GM12878 (cell line): ENCODE results near the gene PXMP4. TPM values are rescaled to one million over a fixed set of nuclear protein-coding genes. Genes with fewer than 3 reads are reported as not detected.

Experiments used
- ATAC-seq: fragments of 200-7000 bp; cut with Tn5 transposase; 3 replicates; pipeline ENCODE4 v1.9.1; 2020; ENCODE audit warnings: mild to moderate bottlenecking, moderate library complexity
- BruUV-seq: library from RNA; stranded (reverse); fragments of 400-500 nt; replicated peaks from 2 replicates; lab custom pipeline; 2021; lab: Mats Ljungman, UMichigan
- CTCF ChIA-PET: fragments of 300-600 bp; sonication (Branson Sonifier 250); formaldehyde crosslinking; extraction: SDS; loops from one replicate; lab custom pipeline; 2021; ENCODE audit warnings: inconsistent platforms; lab: Yijun Ruan, JAX
- POLR2A ChIA-PET: fragments of 350-600 bp; formaldehyde crosslinking; extraction: SDS; loops from one replicate; lab custom pipeline; 2021; ENCODE audit warnings: inconsistent platforms; lab: Charles Lee
- RAD21 ChIA-PET: fragments of 300-600 bp; sonication (Branson Sonifier 250); formaldehyde crosslinking; loops from one replicate; lab custom pipeline; 2023; ENCODE audit warnings: antibody characterized with exemption; ENCODE audit not compliant: unreplicated experiment; lab: Charles Lee
- SMC1A ChIA-PET: fragments of 300-600 bp; sonication (Branson Sonifier 250); formaldehyde crosslinking; loops from one replicate; lab custom pipeline; 2023; ENCODE audit not compliant: unreplicated experiment, uncharacterized antibody; lab: Charles Lee
- DNase-seq: peaks from one replicate; pipeline ENCODE4 v3.0.0-alpha.2; 2011; ENCODE audit warnings: low read depth, low spot score
- FAIRE-seq: peaks from 3 replicates; lab custom pipeline; 2011; peaks lifted over from hg19 to GRCh38; lab: Jason Lieb, UNC
- H2AFZ ChIP-seq: 2 replicates; pipeline ENCODE4 v1.6.0; 2011; ENCODE audit warnings: low read depth, low read length, control low read depth; ENCODE audit not compliant: control insufficient read depth
- H3K27ac ChIP-seq: 2 replicates; pipeline ENCODE4 v1.5.1; 2011; ENCODE audit warnings: control low read depth; ENCODE audit not compliant: control insufficient read depth, insufficient read depth
- H3K27me3 ChIP-seq, 2 experiments: replicated peaks in 1 of 2; 2 replicates each; pipeline versions ENCODE4 v1.6.0 to v1.6.1; 2011; ENCODE audit warnings: low read length in 1 of 2; ENCODE audit not compliant: control insufficient read depth in 2 of 2, insufficient read depth in 2 of 2
- H3K36me3 ChIP-seq, 2 experiments: 2 replicates each; pipeline ENCODE4 v1.5.1; 2011; ENCODE audit warnings: low read length in 1 of 2; ENCODE audit not compliant: control insufficient read depth in 2 of 2, insufficient read depth in 2 of 2
- H3K4me1 ChIP-seq: 2 replicates; pipeline ENCODE4 v1.6.1; 2011; ENCODE audit warnings: mild to moderate bottlenecking, low read length, moderate library complexity, mixed read lengths; ENCODE audit not compliant: control insufficient read depth, insufficient read depth
- H3K4me2 ChIP-seq: 2 replicates; pipeline ENCODE4 v1.6.0; 2011; ENCODE audit warnings: control low read depth; ENCODE audit not compliant: control insufficient read depth, insufficient read depth
- H3K4me3 ChIP-seq: fragments of 200-600 bp; sonication (generic); 2 replicates; pipeline ENCODE4 v1.5.1; 2016
- H3K79me2 ChIP-seq: 2 replicates; pipeline ENCODE4 v1.6.0; 2011; ENCODE audit warnings: low read length; ENCODE audit not compliant: control insufficient read depth, insufficient read depth
- H3K9ac ChIP-seq: 2 replicates; pipeline ENCODE4 v1.8.0; 2011; ENCODE audit warnings: low read length, control low read depth, mixed read lengths; ENCODE audit not compliant: control insufficient read depth, insufficient read depth
- H3K9me3 ChIP-seq: replicated peaks from 3 replicates; pipeline ENCODE4 v1.5.1; 2011; ENCODE audit warnings: mild to moderate bottlenecking, low read length; ENCODE audit not compliant: control insufficient read depth, insufficient read depth
- H4K20me1 ChIP-seq: 2 replicates; pipeline ENCODE4 v1.6.0; 2011; ENCODE audit not compliant: control insufficient read depth, insufficient read depth
- BCL11A ChIP-seq: IDR thresholded peaks from 2 replicates; pipeline ENCODE4 v1.6.1; 2011; ENCODE audit warnings: low read depth, low read length
- CHD2 ChIP-seq: IDR thresholded peaks from 2 replicates; pipeline ENCODE4 v1.6.1; 2011; ENCODE audit warnings: low read depth, low read length, improper control_type of control experiment, borderline replicate concordance
- CHD4 ChIP-seq: fragments of 200-600 bp; sonication (generic); IDR thresholded peaks from 2 replicates; pipeline ENCODE4 v1.6.1; 2016; ENCODE audit warnings: mild to moderate bottlenecking
- EP300 ChIP-seq, 2 experiments: fragments of 150-350 bp in 1 of 2; IDR thresholded peaks; 2 replicates each; pipeline ENCODE4 v1.6.1; 2011 to 2012; ENCODE audit warnings: low read depth in 2 of 2, low read length in 2 of 2, borderline replicate concordance in 1 of 2, improper control_type of control experiment in 1 of 2, inconsistent platforms in 1 of 2; ENCODE audit not compliant: control insufficient read depth in 1 of 2
- EZH2 ChIP-seq: IDR thresholded peaks from 2 replicates; pipeline ENCODE4 v1.6.1; 2012; ENCODE audit warnings: low read depth, mild to moderate bottlenecking, control low read depth, inconsistent platforms, low read length, borderline replicate concordance; ENCODE audit not compliant: control insufficient read depth
- JUNB ChIP-seq: IDR thresholded peaks from 2 replicates; pipeline ENCODE4 v1.6.1; 2016; ENCODE audit warnings: antibody characterized with exemption, mild to moderate bottlenecking
- MTA2 ChIP-seq: fragments of 450-650 bp; IDR thresholded peaks from 2 replicates; pipeline ENCODE4 v1.6.1; 2016; ENCODE audit warnings: low read depth, mild to moderate bottlenecking, moderate library complexity
- SP1 ChIP-seq: IDR thresholded peaks from one replicate; pipeline ENCODE4 v1.6.1; 2011; ENCODE audit warnings: low read depth, low read length
- STAT1 ChIP-seq: fragments of 450-650 bp; conservative IDR thresholded peaks from 2 replicates; pipeline ENCODE4 v1.6.1; 2014; ENCODE audit warnings: antibody characterized with exemption, mild to moderate bottlenecking
- TARDBP ChIP-seq: IDR thresholded peaks from 2 replicates; pipeline ENCODE4 v1.6.1; 2016; ENCODE audit warnings: borderline replicate concordance
- ZNF24 ChIP-seq: fragments of 450-650 bp; IDR thresholded peaks from 2 replicates; pipeline ENCODE4 v1.6.1; 2017; ENCODE audit warnings: antibody characterized with exemption, mild to moderate bottlenecking
- ZZZ3 ChIP-seq: IDR thresholded peaks from 2 replicates; pipeline ENCODE4 v1.6.1; 2011; ENCODE audit warnings: low read depth; ENCODE audit not compliant: control insufficient read depth, insufficient read length
- WGBS: methylation state at CpG from one replicate; pipeline ENCODE4 v1.1.6; 2016; ENCODE audit warnings: low lambda C conversion rate; ENCODE audit not compliant: insufficient replicate concordance, insufficient coverage; ENCODE audit errors: missing lambda C conversion rate; 5-methylcytosine and 5-hydroxymethylcytosine counted together
- in situ Hi-C: fragments of 300-500 bp; cut with MboI; formaldehyde crosslinking; loops from 9 replicates; pipeline ENCODE4 v1.14.3; 2018; ENCODE audit warnings: mixed read lengths
- intact Hi-C: fragments of 100-400 bp; cut with micrococcal nuclease; formaldehyde crosslinking; loops from one replicate; pipeline ENCODE4 v1.14.2; 2022; ENCODE audit not compliant: unreplicated experiment
- polyA plus RNA-seq, 11 experiments: library from polyadenylated mRNA; depleted of rRNA in 4 of 11; unstranded in 6 of 11; stranded (reverse) in 5 of 11; fragments of >200 nt; fragmentation: Nextera tagmentation in 4 of 11; fragmentation: Illumina TruSeq in 1 of 11; extraction: Ambion mirVana in 4 of 11; extraction: Trizol in 1 of 11; gene quantifications; 1 replicate in 1 of 11; 2 replicates in 10 of 11; pipeline versions ENCODE4 v1.2.1 to v1.2.3, GENCODE V29; 2011 to 2016; ENCODE audit warnings: inconsistent platforms in 2 of 11, missing spikeins in 2 of 11, low read depth in 1 of 11
- total RNA-seq, 4 experiments: library from RNA; depleted of rRNA in 3 of 4; stranded (reverse); fragments of >200 nt in 3 of 4; fragmentation: Illumina TruSeq in 1 of 4; extraction: Trizol in 1 of 4; gene quantifications; 2 replicates each; pipeline versions ENCODE4 v1.2.1 to v1.2.3, GENCODE V29; 2013 to 2021

The PXMP4 gene
- total and polyA plus RNA-seq, 10 of the 15 experiments (the other 5 are each of a cell fraction or from before 2014, with no cell fraction given), result 3.6 to 19.2 (median 8.6) TPM

GRCh38 chr20:33660035-33660684 is 60.0 kb downstream of the PXMP4 start:
- intact Hi-C loops (loop anchor here (10.0 kb wide), 1 partner anchor 465 kb away; no protein-coding TSS in a partner anchor), in situ Hi-C loops (no loop called here)
- no peak overlapping the region for H3K4me2 ChIP-seq
- no TSS peak for BruUV-seq
- H3K27me3 ChIP-seq, result no peaks in the 10 kb centered on the region
- H4K20me1 ChIP-seq, result no peaks in the 10 kb centered on the region
- TF ChIP-seq BCL11A (no peak), EZH2 (no peak), SP1 (no peak), ZZZ3 (no peak), CHD2 (no peak), MTA2 (no peak), STAT1 (no peak), EP300 (IDR thresholded peaks at IDR 0.05; ENCODE audit: borderline replicate concordance in 1 of 2, control insufficient read depth in 1 of 2, low read depth in 2 of 2, low read length in 2 of 2) (no peak), TARDBP (no peak), ZNF24 (no peak), JUNB (no peak), CHD4 (no peak)
- ChIA-PET RAD21 (interaction anchor here (0.8 kb wide), 1 partner anchor 200 kb away, joined by 3 read pairs; no protein-coding TSS in a partner anchor), CTCF (no interaction called here), SMC1A (no interaction called here), POLR2A (no interaction called here)
- H3K27ac ChIP-seq, result no peak overlapping the region
- no peak overlapping the region for H3K9ac ChIP-seq
- no peak for FAIRE-seq
- no peaks in the 10 kb centered on the region for H3K79me2 ChIP-seq
- 78% methylated on average over 20 of the region's 21 CpGs for WGBS
- DNase-seq, result no peak
- no peak overlapping the region for H3K4me3 ChIP-seq
- no peaks in the 10 kb centered on the region for H3K9me3 ChIP-seq
- peaks cover 18% of the 10 kb centered on the region for H3K4me1 ChIP-seq
- ATAC-seq, result no peak
- H3K36me3 ChIP-seq, result no peaks in the 10 kb centered on the region
- no peak overlapping the region for H2AFZ ChIP-seq
